IPS DF 6.9 (cell line): ENCODE results near the gene ANGPT4.

Source experiments
- DNase-seq: peaks from one replicate; pipeline ENCODE4 v3.0.0-alpha.2; 2013; ENCODE audit warnings: low read depth, low spot score
- H3K27ac ChIP-seq: one replicate; pipeline ENCODE4 v1.5.1; 2013; ENCODE audit warnings: low read length, control low read depth
- H3K27me3 ChIP-seq: 2 replicates; pipeline ENCODE4 v1.6.1; 2013; ENCODE audit warnings: mild to moderate bottlenecking, low read length; ENCODE audit not compliant: control insufficient read depth, insufficient read depth
- H3K36me3 ChIP-seq: 2 replicates; pipeline ENCODE4 v1.6.1; 2013; ENCODE audit warnings: low read length; ENCODE audit not compliant: control insufficient read depth, insufficient read depth
- H3K4me1 ChIP-seq: 2 replicates; pipeline ENCODE4 v1.6.1; 2013; ENCODE audit warnings: low read length; ENCODE audit not compliant: control insufficient read depth, insufficient read depth
- H3K4me3 ChIP-seq: 2 replicates; pipeline ENCODE4 v1.5.1; 2013; ENCODE audit warnings: mild to moderate bottlenecking, low read length
- H3K9me3 ChIP-seq: 2 replicates; pipeline ENCODE4 v1.6.1; 2013; ENCODE audit warnings: low read length, inconsistent platforms; ENCODE audit not compliant: control insufficient read depth, insufficient read depth
- WGBS: extraction: QIAGEN DNeasy Blood & Tissue Kit; methylation state at CpG from one replicate; pipeline ENCODE4 v1.1.7; 2013; ENCODE audit warnings: mixed read lengths, missing lambda C conversion rate; ENCODE audit not compliant: insufficient read length, insufficient coverage; 5-methylcytosine and 5-hydroxymethylcytosine counted together

The ANGPT4 gene

GRCh38 chr20:955111-955510 lies 39.0 kb upstream of the ANGPT4 start:
- no CpG with 5 or more reads among the region's 3 CpGs for WGBS
- Histone ChIP-seq H3K4me3 (no peak overlapping the region), H3K27ac (no peak overlapping the region), H3K27me3 (no peaks in the 10 kb centered on the region), H3K9me3 (no peaks in the 10 kb centered on the region), H3K36me3 (no peaks in the 10 kb centered on the region), H3K4me1 (no peaks in the 10 kb centered on the region)
- no peak for DNase-seq

GRCh38 chr20:953742-954141 lies 37.6 kb upstream of the ANGPT4 start:
- Histone ChIP-seq H3K36me3 (no peaks in the 10 kb centered on the region), H3K27ac (no peak overlapping the region), H3K9me3 (no peaks in the 10 kb centered on the region), H3K4me1 (no peaks in the 10 kb centered on the region), H3K4me3 (no peak overlapping the region), H3K27me3 (no peaks in the 10 kb centered on the region)
- no CpG with 5 or more reads among the region's 11 CpGs for WGBS
- DNase-seq: no peak

GRCh38 chr20:952196-952795 lies 36.2 kb upstream of the ANGPT4 start:
- H3K36me3 ChIP-seq: no peaks in the 10 kb centered on the region
- no peaks in the 10 kb centered on the region for H3K27me3 ChIP-seq
- WGBS: no CpG with 5 or more reads among the region's 8 CpGs
- H3K27ac ChIP-seq: no peak overlapping the region
- H3K4me3 ChIP-seq: no peak overlapping the region
- no peaks in the 10 kb centered on the region for H3K4me1 ChIP-seq
- no peak for DNase-seq
- H3K9me3 ChIP-seq: no peaks in the 10 kb centered on the region

- no peak for DNase-seq
- Histone ChIP-seq H3K27ac (no peak overlapping the region), H3K4me1 (no peaks in the 10 kb centered on the region), H3K9me3 (no peaks in the 10 kb centered on the region), H3K27me3 (no peaks in the 10 kb centered on the region), H3K36me3 (no peaks in the 10 kb centered on the region), H3K4me3 (no peak overlapping the region)
- no CpG with 5 or more reads among the region's 21 CpGs for WGBS
Observed at GRCh38 chr20:951384-952169, 35.4 kb upstream of the ANGPT4 start.

GRCh38 chr20:949717-950116 lies 33.6 kb upstream of the ANGPT4 start:
- DNase-seq: no peak
- Histone ChIP-seq H3K36me3 (no peaks in the 10 kb centered on the region), H3K4me3 (no peak overlapping the region), H3K9me3 (no peaks in the 10 kb centered on the region), H3K4me1 (peaks cover 3% of the 10 kb centered on the region), H3K27me3 (no peaks in the 10 kb centered on the region), H3K27ac (no peak overlapping the region)
- WGBS: no CpG with 5 or more reads among the region's 7 CpGs

GRCh38 chr20:946826-947225 lies 30.7 kb upstream of the ANGPT4 start:
- H3K9me3 ChIP-seq: no peaks in the 10 kb centered on the region
- no peaks in the 10 kb centered on the region for H3K27me3 ChIP-seq
- no CpG with 5 or more reads among the region's 8 CpGs for WGBS
- H3K36me3 ChIP-seq: no peaks in the 10 kb centered on the region
- no peak overlapping the region for H3K27ac ChIP-seq
- DNase-seq: no peak
- peaks cover 3% of the 10 kb centered on the region for H3K4me1 ChIP-seq
- H3K4me3 ChIP-seq: no peak overlapping the region

GRCh38 chr20:945841-946240 lies 29.7 kb upstream of the ANGPT4 start:
- Histone ChIP-seq H3K9me3 (no peaks in the 10 kb centered on the region), H3K27me3 (no peaks in the 10 kb centered on the region), H3K4me1 (peaks cover 3% of the 10 kb centered on the region), H3K4me3 (no peak overlapping the region), H3K36me3 (no peaks in the 10 kb centered on the region), H3K27ac (no peak overlapping the region)
- DNase-seq: no peak
- no CpG with 5 or more reads among the region's 13 CpGs for WGBS

GRCh38 chr20:944774-945410 lies 28.8 kb upstream of the ANGPT4 start:
- H3K4me3 ChIP-seq: no peak overlapping the region; the same call in 1 of the 2 replicates
- no CpG with 5 or more reads among the region's 13 CpGs for WGBS
- H3K9me3 ChIP-seq: no peaks in the 10 kb centered on the region
- no peaks in the 10 kb centered on the region for H3K36me3 ChIP-seq
- no peaks in the 10 kb centered on the region for H3K27me3 ChIP-seq
- DNase-seq: no peak
- H3K27ac ChIP-seq: no peak overlapping the region
- H3K4me1 ChIP-seq: peaks cover 3% of the 10 kb centered on the region

- Histone ChIP-seq H3K27ac (no peak overlapping the region), H3K4me1 (peaks cover 3% of the 10 kb centered on the region), H3K27me3 (no peaks in the 10 kb centered on the region), H3K36me3 (no peaks in the 10 kb centered on the region), H3K4me3 (no peak overlapping the region), H3K9me3 (no peaks in the 10 kb centered on the region)
- no CpG with 5 or more reads among the region's 9 CpGs for WGBS
- DNase-seq: no peak
Observed at GRCh38 chr20:944148-944547, 28.0 kb upstream of the ANGPT4 start.

- no CpG with 5 or more reads among the region's 7 CpGs for WGBS
- H3K27me3 ChIP-seq: no peaks in the 10 kb centered on the region
- H3K36me3 ChIP-seq: no peaks in the 10 kb centered on the region
- H3K4me3 ChIP-seq: no peak overlapping the region
- H3K27ac ChIP-seq: no peak overlapping the region
- DNase-seq: no peak
- H3K4me1 ChIP-seq: peaks cover 3% of the 10 kb centered on the region
- H3K9me3 ChIP-seq: no peaks in the 10 kb centered on the region
Observed at GRCh38 chr20:942611-943010, 26.5 kb upstream of the ANGPT4 start.
